H1 (cell line): ENCODE data around the gene EPB41L2. TPM values are rescaled to one million over a fixed set of nuclear protein-coding genes. Genes with fewer than 3 reads are reported as not detected.

Experiments
- CTCF ChIA-PET: fragments of 300-600 bp; sonication (Branson Sonifier 250); formaldehyde crosslinking; loops from one replicate; lab custom pipeline; 2021; ENCODE audit not compliant: partially characterized antibody; lab: Charles Lee
- POLR2A ChIA-PET: fragments of 300-600 bp; sonication (Branson Sonifier 250); formaldehyde crosslinking; loops from one replicate; lab custom pipeline; 2021; ENCODE audit warnings: inconsistent platforms; ENCODE audit not compliant: partially characterized antibody; lab: Charles Lee
- DNase-seq, 2 experiments: peaks; one replicate each; pipeline versions ENCODE4 v3.0.0 to v3.0.0-alpha.2; 2010 to 2022; ENCODE audit warnings: low spot score in 2 of 2, low read depth in 1 of 2, mixed read lengths in 1 of 2
- FAIRE-seq: peaks from 2 replicates; lab custom pipeline; 2011; peaks lifted over from hg19 to GRCh38; lab: Jason Lieb, UNC
- H2AFZ ChIP-seq: 2 replicates; pipeline ENCODE4 v1.8.1; 2012; ENCODE audit warnings: low read length, inconsistent platforms
- H2AK5ac ChIP-seq: 2 replicates; pipeline ENCODE4 v1.6.1; 2013; ENCODE audit warnings: low read depth, low read length
- H2BK120ac ChIP-seq: replicated peaks from 2 replicates; pipeline ENCODE3; 2013; ENCODE audit warnings: low read depth, low read length, inconsistent platforms
- H2BK12ac ChIP-seq: 2 replicates; pipeline ENCODE4 v1.6.1; 2013; ENCODE audit warnings: low read depth, low read length
- H2BK15ac ChIP-seq: 2 replicates; pipeline ENCODE4 v1.6.1; 2013; ENCODE audit warnings: low read length
- H2BK20ac ChIP-seq: 2 replicates; pipeline ENCODE4 v1.6.1; 2013; ENCODE audit warnings: low read length
- H2BK5ac ChIP-seq: 2 replicates; pipeline ENCODE4 v1.6.1; 2013; ENCODE audit warnings: low read depth, low read length
- H3K14ac ChIP-seq: 2 replicates; pipeline ENCODE4 v1.6.1; 2013; ENCODE audit warnings: inconsistent platforms; ENCODE audit not compliant: insufficient read length
- H3K18ac ChIP-seq: 2 replicates; pipeline ENCODE4 v1.6.1; 2013; ENCODE audit warnings: low read length; ENCODE audit errors: extremely low read depth
- H3K23ac ChIP-seq: 2 replicates; pipeline ENCODE4 v1.6.1; 2013; ENCODE audit warnings: inconsistent platforms; ENCODE audit not compliant: insufficient read length
- H3K23me2 ChIP-seq: 2 replicates; pipeline ENCODE4 v1.6.1; 2013; ENCODE audit warnings: low read depth, low read length
- H3K27ac ChIP-seq: 2 replicates; pipeline ENCODE4 v1.6.1; 2011; ENCODE audit warnings: low read depth, low read length, inconsistent platforms
- H3K27me3 ChIP-seq, 4 experiments: replicated peaks in 1 of 4; 1 replicate in 1 of 4; 2 replicates in 3 of 4; pipeline versions ENCODE4 v1.6.1 to v1.8.1; 2011 to 2013; ENCODE audit warnings: low read length in 3 of 4, mild to moderate bottlenecking in 3 of 4, inconsistent platforms in 2 of 4, mixed read lengths in 2 of 4, moderate library complexity in 1 of 4; ENCODE audit not compliant: control insufficient read depth in 3 of 4, insufficient read depth in 3 of 4; ENCODE audit errors: extremely low read depth in 1 of 4
- H3K36me3 ChIP-seq, 4 experiments: 2 replicates each; pipeline versions ENCODE4 v1.6.1 to v1.8.1; 2011 to 2013; ENCODE audit warnings: mild to moderate bottlenecking in 4 of 4, low read length in 3 of 4, moderate library complexity in 2 of 4, control low read depth in 1 of 4, inconsistent platforms in 1 of 4; ENCODE audit not compliant: insufficient read depth in 4 of 4, control insufficient read depth in 2 of 4
- H3K4ac ChIP-seq: replicated peaks from 2 replicates; pipeline ENCODE3; 2013; ENCODE audit warnings: low read length, low read depth, mixed read lengths, inconsistent platforms; ENCODE audit not compliant: insufficient read length
- H3K4me1 ChIP-seq, 4 experiments: replicated peaks in 1 of 4; 1 replicate in 1 of 4; 2 replicates in 3 of 4; pipeline versions ENCODE4 v1.6.1 to v1.8.1; 2011 to 2013; ENCODE audit warnings: low read length in 3 of 4, inconsistent platforms in 2 of 4, mixed read lengths in 1 of 4; ENCODE audit not compliant: insufficient read depth in 4 of 4, control insufficient read depth in 3 of 4
- H3K4me2 ChIP-seq, 2 experiments: 2 replicates each; pipeline versions ENCODE4 v1.6.1 to v1.8.1; 2011 to 2013; ENCODE audit warnings: low read depth in 2 of 2, low read length in 2 of 2, control low read depth in 1 of 2, inconsistent platforms in 1 of 2, mild to moderate bottlenecking in 1 of 2; ENCODE audit not compliant: insufficient read depth in 1 of 2
- H3K4me3 ChIP-seq, 4 experiments: fragments of 200-600, 300-600 bp in 1 of 4; sonication (generic), shearing (Covaris generic), sonication (Bioruptor Twin) in 1 of 4; 2 replicates each; pipeline versions ENCODE4 v1.5.1 to v1.8.1; 2011 to 2016; ENCODE audit warnings: low read length in 4 of 4, low read depth in 3 of 4, control low read depth in 2 of 4, inconsistent platforms in 2 of 4, mild to moderate bottlenecking in 2 of 4, mixed read lengths in 1 of 4, moderate library complexity in 1 of 4; ENCODE audit not compliant: insufficient read depth in 2 of 4; ENCODE audit errors: extremely low read depth in 1 of 4
- H3K56ac ChIP-seq: replicated peaks from 2 replicates; pipeline ENCODE3; 2013; ENCODE audit warnings: low read depth, mild to moderate bottlenecking, mixed read lengths, low read length, inconsistent platforms; ENCODE audit not compliant: insufficient read length
- H3K79me1 ChIP-seq: 2 replicates; pipeline ENCODE4 v1.6.1; 2013; ENCODE audit warnings: low read depth, low read length, control low read depth
- H3K79me2 ChIP-seq, 2 experiments: 2 replicates each; pipeline versions ENCODE4 v1.6.1 to v1.8.1; 2012 to 2013; ENCODE audit warnings: low read length in 2 of 2, mild to moderate bottlenecking in 2 of 2, inconsistent platforms in 1 of 2; ENCODE audit not compliant: insufficient read depth in 2 of 2, control insufficient read depth in 1 of 2
- H3K9ac ChIP-seq, 4 experiments: replicated peaks in 1 of 4; 1 replicate in 1 of 4; 2 replicates in 3 of 4; pipeline versions ENCODE4 v1.6.1 to v1.8.1; 2011 to 2013; ENCODE audit warnings: low read depth in 3 of 4, low read length in 3 of 4, control low read depth in 2 of 4, mild to moderate bottlenecking in 2 of 4, moderate library complexity in 2 of 4, inconsistent platforms in 1 of 4; ENCODE audit errors: extremely low read depth in 1 of 4
- H3K9me3 ChIP-seq, 2 experiments: 2 replicates each; pipeline versions ENCODE4 v1.6.1 to v1.8.1; 2012 to 2013; ENCODE audit warnings: mild to moderate bottlenecking in 2 of 2, moderate library complexity in 2 of 2, control low read depth in 1 of 2, inconsistent platforms in 1 of 2, low read depth in 1 of 2, low read length in 1 of 2, mixed read lengths in 1 of 2; ENCODE audit not compliant: insufficient read depth in 2 of 2
- H4K20me1 ChIP-seq, 2 experiments: replicated peaks in 1 of 2; 2 replicates each; pipeline versions ENCODE3 to v1.8.1; 2011 to 2013; ENCODE audit warnings: inconsistent platforms in 2 of 2, low read length in 2 of 2, mild to moderate bottlenecking in 1 of 2; ENCODE audit not compliant: insufficient read depth in 2 of 2, control insufficient read depth in 1 of 2
- H4K5ac ChIP-seq: 2 replicates; pipeline ENCODE4 v1.6.1; 2013; ENCODE audit warnings: low read length, low read depth, mixed read lengths, inconsistent platforms; ENCODE audit not compliant: insufficient read length
- H4K8ac ChIP-seq: 2 replicates; pipeline ENCODE4 v1.8.0; 2013; ENCODE audit warnings: mild to moderate bottlenecking, moderate library complexity, low read length, inconsistent platforms; ENCODE audit not compliant: insufficient read depth; ENCODE audit errors: extremely low read depth
- H4K91ac ChIP-seq: replicated peaks from 2 replicates; pipeline ENCODE3; 2013; ENCODE audit warnings: low read length, mixed read lengths, inconsistent platforms; ENCODE audit not compliant: insufficient read length
- CEBPB ChIP-seq: IDR thresholded peaks from 2 replicates; pipeline ENCODE4 v1.6.1; 2012; ENCODE audit warnings: low read depth, low read length
- SIX5 ChIP-seq: IDR thresholded peaks from 2 replicates; pipeline ENCODE4 v1.6.1; 2011; ENCODE audit warnings: mild to moderate bottlenecking, low read depth, low read length
- WGBS, 2 experiments: shearing (Covaris generic) in 1 of 2; methylation state at CpG; one replicate each; pipeline versions ENCODE4 v1.1.6 to v1.1.7; 2013 to 2015; ENCODE audit warnings: low lambda C conversion rate in 2 of 2, mixed read lengths in 2 of 2, inconsistent platforms in 1 of 2, low coverage in 1 of 2, missing lambda C conversion rate in 1 of 2; ENCODE audit not compliant: insufficient replicate concordance in 2 of 2, insufficient coverage in 1 of 2, insufficient read length in 1 of 2; ENCODE audit errors: extremely low coverage in 1 of 2, missing lambda C conversion rate in 1 of 2; 5-methylcytosine and 5-hydroxymethylcytosine counted together
- polyA plus RNA-seq, 7 experiments: library from polyadenylated mRNA; depleted of rRNA in 3 of 7; stranded (reverse) in 5 of 7; unstranded in 2 of 7; fragments of >200 nt in 5 of 7; fragments of 200-250 nt in 2 of 7; gene quantifications; 1 replicate in 5 of 7; 2 replicates in 1 of 7; 4 replicates in 1 of 7; pipeline versions ENCODE4 v1.2.1 to v1.2.3, GENCODE V29; 2011 to 2013; ENCODE audit warnings: missing spikeins in 2 of 7, mixed read lengths in 2 of 7
- total RNA-seq: library from RNA; stranded (reverse); fragmentation: NEBNext Ultra II Directional; extraction: Animal tissue kit (Norgen Biotek cat#: 25700); gene quantifications from 2 replicates; pipeline ENCODE4 v1.2.1, GENCODE V29; 2021

Gene EPB41L2
- total and polyA plus RNA-seq, 2 of the 8 experiments (the other 6 are each of a cell fraction or from before 2014, with no cell fraction given), result 22.5 to 123 TPM

DNA sequence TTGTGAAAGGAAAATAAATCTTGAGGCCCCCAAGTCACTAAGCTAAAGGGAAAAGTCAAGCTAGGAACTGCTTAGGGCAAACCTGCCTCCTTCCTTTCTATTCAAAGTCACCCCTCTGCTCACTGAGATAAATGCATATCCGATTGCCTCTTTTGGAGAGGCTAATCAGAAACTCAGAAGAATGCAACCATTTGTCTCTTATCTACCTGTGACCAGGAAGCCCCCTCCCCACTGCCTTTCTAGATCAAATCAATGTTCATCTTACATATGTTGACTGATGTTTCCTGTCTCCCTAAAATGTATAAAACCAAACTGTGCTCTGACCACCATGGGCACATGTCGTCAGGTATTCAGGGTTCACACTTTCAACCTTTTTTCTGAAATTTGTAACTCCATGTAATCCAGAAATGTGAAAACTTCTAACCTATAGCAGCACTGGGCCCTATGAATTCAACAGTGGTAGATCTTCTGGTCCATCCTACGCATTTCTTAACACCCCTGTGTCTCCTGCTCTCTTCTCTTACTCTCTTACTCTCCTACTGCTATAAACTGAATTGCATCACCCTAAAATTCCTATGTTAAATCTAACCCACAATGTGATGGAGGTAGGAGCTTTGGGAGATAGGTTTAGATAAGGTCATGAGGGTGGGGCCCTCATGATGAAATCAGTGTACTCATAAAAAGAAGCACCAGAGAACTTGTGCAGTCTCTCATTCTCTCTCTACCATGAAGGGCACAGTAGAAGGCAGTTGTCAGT, 89.3 kb downstream of the EPB41L2 start:
- Histone ChIP-seq H4K5ac (no peak overlapping the region), H3K9me3 (no peaks in the 10 kb centered on the region), H3K4me3 (no peak overlapping the region), H3K27ac (no peak overlapping the region), H3K79me1 (peaks cover under 1% of the 10 kb centered on the region), H3K56ac (no peak overlapping the region), H4K91ac (no peak overlapping the region), H3K36me3 (no peaks in the 10 kb centered on the region), H3K4me1 (peaks cover 0 to 5% (median 0%) of the 10 kb centered on the region in 4 experiments; a peak in 2 of 7 replicates), H4K8ac (no peak overlapping the region), H3K79me2 (peaks cover 0 to 28% of the 10 kb centered on the region in 2 experiments; a peak in 2 of 4 replicates), H3K23ac (no peak overlapping the region), H3K9ac (no peak overlapping the region), H3K14ac (no peak overlapping the region), H2BK20ac (no peak overlapping the region), H3K23me2 (no peaks in the 10 kb centered on the region; the same call in 1 of the 2 replicates), H3K4me2 (no peak overlapping the region), H3K27me3 (no peaks in the 10 kb centered on the region), H2BK15ac (no peak overlapping the region), H2AFZ (no peak overlapping the region), H2BK12ac (no peak overlapping the region), H2AK5ac (no peak overlapping the region), H3K18ac (no peak overlapping the region), H4K20me1 (no peaks in the 10 kb centered on the region), H2BK5ac (no peak overlapping the region), H2BK120ac (no peak overlapping the region), H3K4ac (no peak overlapping the region)
- POLR2A ChIA-PET, result interaction anchor here (0.7 kb wide), 1 partner anchor 11 kb away, joined by 3 read pairs; no protein-coding TSS in a partner anchor
- WGBS, 2 experiments, result 71% methylated on average over 3 of the region's 3 CpGs; no CpG with 5 or more reads in 1 of the 2 experiments
- DNase-seq, result no peak
- FAIRE-seq, result peak; percentile 24
- TF ChIP-seq SIX5 (no peak), CEBPB (peak; percentile 71; the same call in 1 of the 2 replicates)
- CTCF ChIA-PET, result no interaction called here
